GM10248 (cell line): ENCODE results near the gene NT5DC4.

Experiments used
- CTCF ChIA-PET: fragments of 300-600 bp; sonication (Branson Sonifier 250); formaldehyde crosslinking; extraction: SDS; loops from one replicate; lab custom pipeline; 2021; ENCODE audit warnings: antibody characterized with exemption; lab: Yijun Ruan, JAX
- POLR2A ChIA-PET: fragments of 350-650 bp; sonication (Branson Sonifier 250); formaldehyde crosslinking; extraction: SDS; loops from one replicate; lab custom pipeline; 2020; ENCODE audit warnings: antibody characterized with exemption; lab: Yijun Ruan, JAX
- DNase-seq: peaks from one replicate; pipeline ENCODE4 v3.0.0; 2012; ENCODE audit errors: extremely low spot score
- TF ChIP-seq, protein P1 (sequence below): IDR thresholded peaks from 2 replicates; pipeline ENCODE4 v1.5.1; 2012; ENCODE audit warnings: mild to moderate bottlenecking, low read depth; ENCODE audit errors: extremely low read depth, missing control alignments, control extremely low read depth

NT5DC4 gene

DNA sequence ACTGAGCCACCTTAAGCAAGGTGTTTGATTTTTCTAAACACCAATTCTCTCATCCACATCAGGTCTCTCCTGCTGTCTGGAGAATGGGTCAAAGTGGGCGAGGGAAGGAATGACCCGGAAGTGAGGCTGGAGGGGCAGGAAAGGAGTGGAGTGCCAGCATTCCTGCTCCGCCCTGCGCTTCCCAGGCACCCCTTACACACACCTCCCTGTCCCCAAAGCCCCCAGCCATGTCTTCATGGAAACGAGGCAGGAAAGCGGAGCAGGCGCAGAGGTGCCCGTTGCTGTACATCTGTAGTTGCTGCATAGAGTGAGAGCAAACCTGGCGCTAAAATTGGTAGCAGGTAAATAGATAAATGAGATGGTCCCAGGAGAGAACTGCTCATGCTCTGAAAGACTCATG lies 27.2 kb upstream of the NT5DC4 start:
- no peak for DNase-seq
- ChIA-PET CTCF (interaction anchor here (1.0 to 5.2 kb wide), 7 partner anchors 8 to 92 kb away, joined by 3 to 43 read pairs (median 37); partner anchors contain the start of gene SLC20A1), POLR2A (no interaction called here)
- TF ChIP-seq, protein P1, sequence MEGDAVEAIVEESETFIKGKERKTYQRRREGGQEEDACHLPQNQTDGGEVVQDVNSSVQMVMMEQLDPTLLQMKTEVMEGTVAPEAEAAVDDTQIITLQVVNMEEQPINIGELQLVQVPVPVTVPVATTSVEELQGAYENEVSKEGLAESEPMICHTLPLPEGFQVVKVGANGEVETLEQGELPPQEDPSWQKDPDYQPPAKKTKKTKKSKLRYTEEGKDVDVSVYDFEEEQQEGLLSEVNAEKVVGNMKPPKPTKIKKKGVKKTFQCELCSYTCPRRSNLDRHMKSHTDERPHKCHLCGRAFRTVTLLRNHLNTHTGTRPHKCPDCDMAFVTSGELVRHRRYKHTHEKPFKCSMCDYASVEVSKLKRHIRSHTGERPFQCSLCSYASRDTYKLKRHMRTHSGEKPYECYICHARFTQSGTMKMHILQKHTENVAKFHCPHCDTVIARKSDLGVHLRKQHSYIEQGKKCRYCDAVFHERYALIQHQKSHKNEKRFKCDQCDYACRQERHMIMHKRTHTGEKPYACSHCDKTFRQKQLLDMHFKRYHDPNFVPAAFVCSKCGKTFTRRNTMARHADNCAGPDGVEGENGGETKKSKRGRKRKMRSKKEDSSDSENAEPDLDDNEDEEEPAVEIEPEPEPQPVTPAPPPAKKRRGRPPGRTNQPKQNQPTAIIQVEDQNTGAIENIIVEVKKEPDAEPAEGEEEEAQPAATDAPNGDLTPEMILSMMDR = no peak

DNA sequence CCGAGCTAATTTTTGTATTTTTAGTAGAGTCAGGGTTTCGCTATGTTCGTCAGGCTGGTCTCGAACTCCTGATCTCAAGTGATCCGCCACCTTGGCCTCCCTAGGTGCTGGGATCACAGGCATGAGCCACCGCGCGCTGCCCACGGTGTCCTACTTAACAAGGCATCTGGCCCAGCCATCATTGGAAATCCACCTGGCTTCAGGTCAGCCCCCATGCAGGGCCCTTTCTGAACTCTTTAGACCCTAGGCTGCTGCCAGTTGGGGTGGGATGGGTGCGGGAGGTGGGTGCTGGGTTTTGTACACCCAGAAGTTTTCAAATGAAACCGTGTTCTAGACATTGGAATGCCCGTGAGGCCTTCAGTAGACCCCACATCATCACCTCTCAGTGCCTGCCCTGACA lies 26.6 kb upstream of the NT5DC4 start:
- TF ChIP-seq, protein P1 = no peak
- POLR2A ChIA-PET = no interaction called here
- CTCF ChIA-PET = interaction anchor here (1.0 to 4.7 kb wide), 2 partner anchors 14 to 68 kb away, joined by 3 to 43 read pairs; no protein-coding TSS in a partner anchor

DNA sequence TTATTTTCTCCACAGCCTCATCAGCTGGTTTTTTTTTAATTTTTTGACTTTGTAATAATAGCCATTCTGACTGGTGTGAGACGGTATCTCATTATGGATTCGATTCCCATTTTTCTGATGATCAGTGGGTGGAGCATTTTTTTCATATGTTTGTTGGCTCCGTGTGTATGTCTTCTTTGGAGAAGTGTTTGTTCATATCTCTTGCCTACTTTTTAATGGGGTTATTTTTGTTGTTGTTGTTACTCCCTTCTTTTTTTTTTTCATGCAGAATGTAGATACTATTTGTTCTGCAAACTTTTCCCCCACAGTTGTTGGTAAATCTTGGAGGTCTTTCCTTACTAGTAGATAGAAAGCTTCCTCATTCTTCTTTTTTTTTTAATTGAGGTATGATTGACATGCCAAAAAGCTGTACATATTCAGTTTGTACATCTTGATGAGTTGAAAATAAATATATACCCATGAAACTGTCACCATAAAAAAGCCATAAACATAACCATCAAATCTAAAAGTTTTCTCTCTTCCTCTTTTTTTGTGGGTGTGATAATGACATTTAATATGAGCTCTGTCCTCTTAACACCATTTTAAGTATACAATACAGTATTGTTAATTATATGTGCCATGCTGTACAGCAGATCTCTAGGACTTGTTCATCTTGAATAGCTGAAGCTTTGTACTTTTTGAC lies 21.8 kb upstream of the NT5DC4 start:
- TF ChIP-seq, protein P1 = no peak
- POLR2A ChIA-PET = no interaction called here
- no peak for DNase-seq
- CTCF ChIA-PET = interaction anchor here (0.8 to 6.0 kb wide), 10 partner anchors 8 to 99 kb away, joined by 3 to 39 read pairs (median 6); no protein-coding TSS in a partner anchor

More for the DNA sequence above, 26.6 kb upstream of the NT5DC4 start:
- DNase-seq = no peak

DNA sequence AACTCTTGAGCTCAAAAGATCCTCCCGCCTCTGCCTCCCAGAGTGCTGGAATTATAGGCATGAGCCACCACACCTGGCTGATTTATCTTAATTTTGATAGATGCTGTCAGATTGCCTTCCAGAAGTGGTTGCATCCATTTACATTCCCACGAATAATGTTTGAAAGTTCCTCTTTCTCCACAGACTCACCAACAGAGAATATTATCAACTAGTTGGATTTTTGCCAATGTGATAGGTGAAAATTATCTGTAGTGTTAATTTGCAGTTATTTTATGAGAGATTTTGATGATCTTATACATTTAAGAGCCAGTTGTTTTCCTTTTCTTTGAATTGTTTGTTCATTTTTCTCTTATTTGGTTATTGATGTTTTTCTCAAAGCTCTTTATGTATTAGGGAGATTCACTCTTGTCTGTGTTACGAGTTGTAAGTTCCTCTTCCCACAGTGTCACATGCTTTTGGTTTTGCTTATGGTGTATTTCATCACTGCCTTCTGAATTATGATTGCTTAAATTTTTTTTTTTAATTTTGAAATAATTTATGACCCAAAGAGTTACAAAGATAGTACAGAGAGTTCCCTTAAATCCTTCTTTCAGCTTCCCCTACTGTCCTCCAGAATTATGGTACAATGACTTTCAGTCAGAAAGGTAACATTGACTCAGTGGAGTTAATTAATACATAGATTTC lies 20.7 kb upstream of the NT5DC4 start:
- ChIA-PET CTCF (interaction anchor here (0.8 to 6.0 kb wide), 9 partner anchors 9 to 241 kb away, joined by 3 to 39 read pairs (median 8); no protein-coding TSS in a partner anchor), POLR2A (interaction anchor here (0.7 kb wide), 1 partner anchor 54 kb away, joined by 7 read pairs; the partner anchor contains the start of gene SLC20A1)
- TF ChIP-seq, protein P1 = no peak
- no peak for DNase-seq

DNA sequence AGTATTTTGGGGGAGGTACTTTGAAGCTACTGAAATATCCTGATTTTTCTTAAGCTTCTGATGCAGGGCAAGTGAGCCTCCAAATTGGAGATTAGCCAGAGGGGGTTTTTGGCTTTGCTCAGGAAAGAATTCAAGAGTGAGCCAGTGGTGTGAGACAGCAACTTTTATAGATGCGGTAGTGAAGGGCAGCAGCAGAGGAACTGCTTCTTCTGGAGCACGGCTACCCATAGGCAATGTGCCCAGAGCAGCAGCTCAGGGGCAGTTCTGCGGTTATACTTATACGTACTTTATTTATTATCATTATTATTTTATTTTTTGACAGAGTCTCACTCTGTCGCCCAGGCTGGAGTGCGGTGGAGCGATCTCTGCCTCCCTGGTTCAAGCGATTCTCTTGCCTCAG lies 19.8 kb upstream of the NT5DC4 start:
- ChIA-PET POLR2A (no interaction called here), CTCF (interaction anchor here (0.7 to 6.0 kb wide), 6 partner anchors 8 to 77 kb away, joined by 3 to 39 read pairs (median 12); no protein-coding TSS in a partner anchor)
- TF ChIP-seq, protein P1 = no peak
- DNase-seq = no peak

DNA sequence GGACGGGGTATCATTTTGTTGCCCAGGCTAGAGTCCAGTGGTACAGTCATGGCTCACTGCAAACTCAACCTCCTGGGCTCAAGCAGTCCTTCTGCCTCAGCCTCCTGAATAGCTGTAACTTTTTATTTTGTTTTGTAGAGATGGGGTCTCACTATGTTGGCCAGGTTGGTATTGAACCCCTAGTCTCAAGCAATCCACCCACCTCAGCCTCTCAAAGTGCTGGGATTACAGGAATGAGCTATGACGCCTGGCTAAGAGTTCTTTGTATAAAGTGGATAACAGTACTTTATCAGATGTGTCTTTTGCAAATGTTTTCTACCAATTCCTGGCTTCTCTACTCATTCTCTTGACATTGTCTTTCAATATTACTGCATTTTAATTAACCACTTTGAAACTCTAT lies 17.1 kb upstream of the NT5DC4 start:
- ChIA-PET CTCF (interaction anchor here (0.6 to 8.1 kb wide), 6 partner anchors 8 to 255 kb away, joined by 3 to 99 read pairs (median 3); no protein-coding TSS in a partner anchor), POLR2A (no interaction called here)
- DNase-seq = no peak
- TF ChIP-seq, protein P1 = no peak
